Measurements from ENCODE around the gene GRIP2.
A peak's percentile ranks its signal among the peaks of the same experiment; 100 is the strongest.

GRIP2 gene

DNA sequence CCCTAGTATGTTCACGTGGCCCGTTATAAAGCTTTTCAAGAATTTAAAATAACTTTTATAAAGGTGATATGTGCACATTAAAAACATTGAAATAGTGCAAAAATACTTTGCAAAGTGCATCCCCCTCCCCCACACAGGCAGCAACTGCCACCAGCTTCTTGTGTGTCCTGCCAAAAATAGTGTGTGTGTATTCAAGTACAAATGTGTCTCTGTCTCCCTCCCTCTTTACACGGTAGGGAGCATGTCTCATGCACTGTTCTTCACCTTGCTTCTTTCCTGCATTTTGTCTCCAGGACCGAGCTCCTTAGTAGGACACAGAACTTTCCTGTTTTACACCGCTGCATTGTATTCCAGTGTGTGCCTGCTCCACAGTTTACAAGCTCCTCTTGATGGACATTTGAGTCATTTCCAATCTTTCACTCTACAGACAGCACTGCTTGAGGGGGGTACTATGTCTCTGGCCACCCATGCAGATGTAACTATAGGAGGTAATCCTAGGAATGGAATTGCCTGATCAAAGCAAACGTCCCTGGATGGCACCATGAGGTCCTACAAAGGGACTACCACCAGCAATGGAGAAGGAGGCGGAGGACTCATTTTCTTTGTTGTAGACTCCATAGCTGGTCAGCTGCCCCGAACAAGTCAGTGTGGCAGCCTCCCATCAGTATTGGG is 85.4 kb downstream of the GRIP2 start:
- no peak for DNase-seq (ENCODE audit: low spot score)

DNA sequence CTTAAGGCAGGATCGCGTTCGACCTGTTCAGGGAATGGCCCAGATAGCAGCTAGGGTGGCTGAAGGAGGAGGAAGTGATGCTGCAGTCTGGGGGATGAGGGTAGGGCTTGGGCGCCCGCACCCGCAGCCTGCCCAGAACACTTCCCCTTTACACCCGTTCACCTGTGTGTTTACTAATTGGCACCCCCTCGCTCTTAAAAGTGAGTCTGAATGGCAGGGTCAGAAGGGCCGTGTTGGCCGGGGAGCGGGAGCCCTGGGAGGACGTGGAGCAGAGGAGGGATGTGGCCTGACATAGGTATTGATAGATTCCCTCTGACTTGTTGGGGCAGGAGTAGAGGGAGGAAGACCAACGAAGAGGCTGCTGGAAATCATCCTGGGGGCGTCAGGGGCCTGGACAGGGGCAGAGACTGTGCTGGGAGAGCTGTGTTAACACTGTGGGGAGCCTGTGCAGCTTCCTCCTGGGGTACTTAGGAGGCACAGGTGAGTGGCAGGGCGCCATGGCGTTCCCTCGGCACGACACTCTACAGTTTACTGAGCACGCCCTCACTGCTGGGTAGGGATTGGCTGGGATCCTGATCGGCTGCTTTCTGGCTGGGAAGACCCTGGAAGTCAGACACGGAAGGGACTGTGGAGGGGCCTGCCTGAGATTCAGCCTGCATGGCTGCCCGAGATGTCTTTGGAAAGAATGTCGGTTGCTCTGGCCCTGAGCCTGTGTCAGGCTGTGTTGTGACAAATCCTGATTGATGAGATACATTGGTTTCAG is 86.1 kb downstream of the GRIP2 start:
- no peak for DNase-seq (ENCODE audit: low spot score)

- DNase-seq (ENCODE audit: low spot score), result no peak
Measured at GRCh38 chr3:14452740-14453710, 87.1 kb downstream of the GRIP2 start.

DNA sequence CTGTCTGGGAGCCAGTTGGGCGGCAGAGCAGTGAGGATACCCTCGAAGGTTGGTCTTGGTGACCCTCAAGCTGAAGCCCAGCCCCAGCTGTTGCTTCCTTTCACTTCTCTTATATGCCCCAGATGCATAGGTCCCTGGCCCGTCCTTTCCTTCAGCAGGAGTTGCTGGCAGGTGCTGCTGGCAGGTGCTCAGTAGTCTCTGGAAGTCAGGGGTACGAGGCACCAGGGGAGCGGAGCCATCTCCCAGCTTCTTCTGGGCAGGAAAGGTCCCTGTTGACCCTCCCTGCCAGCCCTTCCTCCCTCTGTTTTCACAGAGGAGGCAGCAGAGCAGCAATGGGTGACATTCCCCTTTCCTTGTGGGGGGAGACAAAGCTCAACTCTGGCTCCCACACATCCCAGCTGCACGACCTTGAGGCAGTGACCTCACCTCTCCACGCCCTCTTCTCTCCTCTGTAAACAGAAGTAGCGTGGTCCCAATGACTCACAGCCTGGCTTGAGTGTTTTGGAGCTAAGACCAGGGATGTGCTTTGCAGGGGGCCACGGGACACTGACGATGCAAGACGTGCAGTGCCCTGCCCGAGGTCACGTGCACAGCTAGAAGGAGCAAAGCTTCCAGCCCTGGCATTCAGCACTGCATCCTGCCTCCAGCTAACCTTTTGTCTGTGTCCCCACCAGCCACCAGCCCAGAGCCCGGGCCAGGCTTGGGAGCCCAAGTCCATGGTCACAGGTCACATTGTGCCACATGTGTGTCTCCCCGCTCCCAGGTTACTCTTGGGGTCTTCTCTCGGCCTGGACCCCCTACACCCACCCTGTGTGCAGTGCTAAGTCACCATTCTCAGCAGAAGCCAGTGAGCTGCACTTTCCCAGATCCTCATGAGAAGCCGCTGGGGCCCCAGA is 88.0 kb downstream of the GRIP2 start:
- DNase-seq (ENCODE audit: low spot score), result no peak

DNA sequence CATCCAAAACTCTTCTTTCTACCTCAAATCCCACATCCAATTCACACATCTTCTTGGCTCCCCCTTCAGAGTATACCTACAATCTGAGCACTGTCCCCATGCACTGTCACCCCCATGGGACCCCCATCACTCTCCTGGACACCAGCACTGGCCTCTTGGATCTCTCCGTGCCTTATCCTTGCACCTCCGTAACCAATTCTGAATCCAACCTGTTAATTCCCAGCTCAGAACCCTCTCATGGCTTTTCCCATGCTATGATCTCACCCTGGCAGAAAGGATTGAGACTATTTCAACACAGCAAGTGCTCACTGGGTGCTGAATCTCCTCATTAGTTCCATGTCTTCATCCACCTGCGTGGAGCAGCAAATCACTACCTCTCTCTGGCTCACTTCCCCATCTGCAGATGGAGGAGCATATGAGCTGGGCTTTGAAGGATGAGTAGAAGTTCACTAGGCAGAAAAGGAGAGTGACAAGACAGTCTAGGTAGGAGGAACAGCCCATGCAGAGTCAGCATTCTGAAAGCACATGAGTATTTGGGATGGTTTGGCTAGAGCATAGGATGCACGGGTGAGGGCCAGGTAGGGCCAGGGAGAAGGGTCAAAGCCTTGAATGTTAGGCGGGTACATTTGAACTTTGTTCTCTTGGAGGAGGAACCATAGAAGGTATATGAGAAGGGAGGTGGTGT is 89.1 kb downstream of the GRIP2 start:
- DNase-seq (ENCODE audit: low spot score), result no peak

- no peak for DNase-seq (ENCODE audit: low spot score)
Measured at GRCh38 chr3:14450506-14450905, 89.6 kb downstream of the GRIP2 start.

DNA sequence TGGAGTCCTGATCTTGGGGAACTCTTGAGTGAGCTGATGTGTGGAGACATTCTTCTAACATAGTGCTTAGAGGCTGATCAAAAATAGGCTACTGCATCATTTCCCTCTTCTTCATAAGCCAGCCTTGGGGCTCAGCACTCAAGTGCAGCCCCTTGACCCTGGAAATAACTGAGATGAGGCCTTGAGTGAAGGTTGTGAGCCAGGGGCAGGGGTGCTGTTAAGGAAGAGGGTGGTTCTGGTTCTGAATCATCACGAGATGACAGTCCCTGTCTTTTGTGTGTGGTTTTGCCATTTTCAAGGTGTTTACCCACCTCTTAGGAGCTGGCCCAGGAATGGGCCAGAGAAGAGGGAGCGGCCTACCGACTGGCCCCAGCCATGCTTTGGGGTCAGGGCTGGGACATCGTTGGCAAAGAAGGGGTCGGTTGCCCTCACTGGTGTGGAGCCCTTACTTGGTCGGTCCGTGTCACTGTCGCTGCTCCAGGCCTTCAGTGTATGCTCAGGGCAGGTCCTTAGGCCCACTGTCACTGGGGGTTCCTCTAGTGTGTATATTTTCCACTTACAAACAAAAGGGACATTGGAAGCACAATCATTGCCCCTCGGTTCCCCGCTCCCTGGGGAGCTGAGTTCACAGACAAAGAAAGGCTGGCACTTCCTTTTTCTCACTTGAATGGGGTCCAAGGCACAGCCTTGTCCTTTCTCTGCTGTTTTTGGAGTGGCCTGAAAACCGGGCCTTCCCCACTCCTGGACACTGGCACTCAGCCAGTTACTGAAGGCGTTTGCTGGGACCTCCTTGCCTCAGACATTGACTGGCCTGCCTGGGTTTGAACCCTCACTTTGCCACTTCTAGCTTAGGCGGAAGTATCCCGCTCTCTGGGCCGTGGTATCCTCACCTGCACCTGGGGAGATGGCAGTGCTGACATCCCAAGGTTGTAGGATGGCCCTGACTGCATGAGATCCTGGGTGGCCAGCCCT is 91.1 kb downstream of the GRIP2 start:
- no peak for DNase-seq (ENCODE audit: low spot score)

- DNase-seq (ENCODE audit: low spot score), result no peak
Measured at GRCh38 chr3:14448063-14448462, 92.1 kb downstream of the GRIP2 start.

- DNase-seq (ENCODE audit: low spot score), result no peak
Measured at GRCh38 chr3:14446988-14447570, 93.1 kb downstream of the GRIP2 start.

DNA sequence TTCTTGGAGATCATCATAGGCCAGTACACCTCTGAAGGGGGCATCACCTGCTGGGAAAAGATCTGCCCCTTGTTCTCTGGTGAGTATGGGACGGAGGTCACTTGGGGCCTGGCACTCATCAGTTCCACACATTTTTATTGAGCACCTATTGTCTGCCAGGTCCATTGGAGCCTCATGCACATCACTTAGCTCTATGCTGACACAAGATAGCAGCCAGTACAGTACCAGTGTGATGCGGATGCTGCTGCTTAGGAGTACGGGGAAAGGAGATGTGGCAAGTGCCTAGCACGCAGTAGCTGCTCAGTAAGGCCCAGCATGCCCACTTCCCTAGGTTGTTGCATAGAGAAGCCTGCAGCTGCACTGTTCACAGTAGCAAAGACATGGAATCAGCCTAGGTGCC is 94.4 kb downstream of the GRIP2 start:
- DNase-seq (ENCODE audit: low spot score), result no peak

GRCh38 chr3:14444380-14444779 is 95.8 kb downstream of the GRIP2 start:
- no peak for DNase-seq (ENCODE audit: low spot score)

GRCh38 chr3:14441920-14442300 is 98.2 kb downstream of the GRIP2 start:
- no peak for DNase-seq (ENCODE audit: low spot score)

- no peak for DNase-seq (ENCODE audit: low spot score)
Measured at GRCh38 chr3:14441240-14441919, 98.8 kb downstream of the GRIP2 start.

GRCh38 chr3:14440531-14441239 is 99.5 kb downstream of the GRIP2 start:
- peak; percentile 22 for DNase-seq (ENCODE audit: low spot score)

GRCh38 chr3:14440168-14440518 is 100.0 kb downstream of the GRIP2 start:
- no peak for DNase-seq (ENCODE audit: low spot score)

- DNase-seq (ENCODE audit: low spot score), result no peak
Measured at GRCh38 chr3:14439501-14440167, 100.5 kb downstream of the GRIP2 start.

Measured in SK-N-DZ (cell line).